OCI-LY1 (cell line): ENCODE results near the gene PTPRJ.

ENCODE experiments used
- H2AFZ ChIP-seq: fragments of 200-600 bp; sonication (generic), shearing (Covaris generic); 2 replicates; pipeline ENCODE4 v1.6.0; 2014; ENCODE audit warnings: antibody characterized with exemption, mild to moderate bottlenecking, low read length
- H3F3A ChIP-seq: fragments of 200-600 bp; sonication (generic), shearing (Covaris generic); 2 replicates; pipeline ENCODE4 v1.6.0; 2014; ENCODE audit warnings: mild to moderate bottlenecking, antibody characterized with exemption, low read length, moderate library complexity; ENCODE audit not compliant: insufficient read depth
- H3K27ac ChIP-seq: fragments of 200-600 bp; sonication (generic); 2 replicates; pipeline ENCODE4 v1.5.1; 2014; ENCODE audit warnings: low read length, mixed run types, mild to moderate bottlenecking, low read depth; ENCODE audit not compliant: poor library complexity, severe bottlenecking
- H3K27me3 ChIP-seq: fragments of 200-600 bp; sonication (generic); 2 replicates; pipeline ENCODE4 v1.6.0; 2014; ENCODE audit warnings: antibody characterized with exemption, mild to moderate bottlenecking, low read length, moderate library complexity; ENCODE audit not compliant: insufficient read depth
- H3K36me3 ChIP-seq: fragments of 200-600 bp; sonication (generic); 2 replicates; pipeline ENCODE4 v1.6.1; 2014; ENCODE audit warnings: mild to moderate bottlenecking, antibody characterized with exemption, low read length, moderate library complexity, mixed read lengths; ENCODE audit not compliant: insufficient read depth
- H3K4me1 ChIP-seq: fragments of 200-600 bp; sonication (generic); 2 replicates; pipeline ENCODE4 v1.5.1; 2014; ENCODE audit warnings: mild to moderate bottlenecking, low read length, moderate library complexity; ENCODE audit not compliant: insufficient read depth, severe bottlenecking
- H3K4me2 ChIP-seq: fragments of 200-600 bp; sonication (generic), shearing (Covaris generic); 2 replicates; pipeline ENCODE4 v1.6.1; 2014; ENCODE audit warnings: low read length
- H3K4me3 ChIP-seq: fragments of 200-600 bp; sonication (generic); 2 replicates; pipeline ENCODE4 v1.5.1; 2014; ENCODE audit warnings: low read length, low read depth, mild to moderate bottlenecking, mixed read lengths; ENCODE audit not compliant: poor library complexity, severe bottlenecking
- H3K79me2 ChIP-seq: fragments of 200-600 bp; shearing (Covaris generic); 2 replicates; pipeline ENCODE4 v1.6.1; 2016; ENCODE audit warnings: mixed run types, low read length, mixed read lengths; ENCODE audit not compliant: insufficient read depth
- H3K9ac ChIP-seq: fragments of 200-600 bp; sonication (generic), shearing (Covaris generic); 2 replicates; pipeline ENCODE4 v1.6.1; 2014; ENCODE audit warnings: mild to moderate bottlenecking, low read length, mixed read lengths
- H3K9me2 ChIP-seq: fragments of 200-600 bp; sonication (generic), shearing (Covaris generic); 2 replicates; pipeline ENCODE4 v1.6.1; 2014; ENCODE audit warnings: low read depth, mild to moderate bottlenecking, low read length, mixed read lengths
- H3K9me3 ChIP-seq: fragments of 200-600 bp; shearing (Covaris generic); 2 replicates; pipeline ENCODE4 v1.6.1; 2014; ENCODE audit warnings: low read length, mixed read lengths
- H4K20me1 ChIP-seq: fragments of 200-600 bp; sonication (generic), shearing (Covaris generic); 2 replicates; pipeline ENCODE4 v1.6.0; 2016; ENCODE audit warnings: mild to moderate bottlenecking, low read length; ENCODE audit not compliant: insufficient read depth
- CTCF ChIP-seq: fragments of 200-600 bp; sonication (generic), shearing (Covaris generic); IDR thresholded peaks from 2 replicates; pipeline ENCODE4 v1.5.1; 2017; ENCODE audit warnings: mild to moderate bottlenecking, antibody characterized with exemption, low read length, moderate library complexity, mixed read lengths
- EZH2 ChIP-seq: fragments of 200-600 bp; sonication (generic), shearing (Covaris generic); IDR thresholded peaks from 2 replicates; pipeline ENCODE4 v1.8.0; 2017; ENCODE audit warnings: borderline replicate concordance, mixed run types, mild to moderate bottlenecking, antibody characterized with exemption, low read length, moderate library complexity, mixed read lengths

The PTPRJ gene

GRCh38 chr11:48029681-48030290, 49.4 kb downstream of the PTPRJ start:
- Histone ChIP-seq H3K4me1 (peaks cover 100% of the 10 kb centered on the region), H3F3A (no peaks in the 10 kb centered on the region; the same call in 1 of the 2 replicates), H2AFZ (no peak overlapping the region), H3K4me2 (peak overlapping the region; percentile 11; the same call in 1 of the 2 replicates), H3K36me3 (peaks cover 42% of the 10 kb centered on the region; the same call in 1 of the 2 replicates), H3K9me2 (no peaks in the 10 kb centered on the region), H3K27ac (peak overlapping the region; percentile 96), H3K9ac (no peak overlapping the region; the same call in 1 of the 2 replicates), H4K20me1 (no peaks in the 10 kb centered on the region), H3K79me2 (peaks cover 67% of the 10 kb centered on the region), H3K4me3 (no peak overlapping the region), H3K9me3 (no peaks in the 10 kb centered on the region), H3K27me3 (no peaks in the 10 kb centered on the region)
- TF ChIP-seq CTCF (no peak), EZH2 (no peak)

- Histone ChIP-seq H3K9me2 (no peaks in the 10 kb centered on the region), H3F3A (no peaks in the 10 kb centered on the region; the same call in 1 of the 2 replicates), H3K27ac (peak overlapping the region; percentile 96), H3K9me3 (no peaks in the 10 kb centered on the region), H2AFZ (no peak overlapping the region), H3K4me2 (peak overlapping the region; percentile 67), H3K4me3 (peak overlapping the region; percentile 41), H4K20me1 (no peaks in the 10 kb centered on the region), H3K4me1 (peaks cover 100% of the 10 kb centered on the region), H3K79me2 (peaks cover 70% of the 10 kb centered on the region), H3K9ac (peak overlapping the region; percentile 46; the same call in 1 of the 2 replicates), H3K27me3 (no peaks in the 10 kb centered on the region), H3K36me3 (peaks cover 46% of the 10 kb centered on the region; the same call in 1 of the 2 replicates)
- TF ChIP-seq CTCF (no peak), EZH2 (no peak)
These were observed 51.2 kb downstream of the PTPRJ start for GRCh38 chr11:48031602-48032001.

- H3K4me1 ChIP-seq: peaks cover 100% of the 10 kb centered on the region
- H3K4me3 ChIP-seq: no peak overlapping the region
- no peak overlapping the region; the same call in 1 of the 2 replicates for H3K4me2 ChIP-seq
- TF ChIP-seq CTCF: no peak
- no peak for TF ChIP-seq EZH2
- no peaks in the 10 kb centered on the region for H3K9me3 ChIP-seq
- peaks cover 53% of the 10 kb centered on the region; the same call in 1 of the 2 replicates for H3K36me3 ChIP-seq
- no peak overlapping the region; the same call in 1 of the 2 replicates for H3K9ac ChIP-seq
- H3K9me2 ChIP-seq: no peaks in the 10 kb centered on the region
- no peaks in the 10 kb centered on the region; the same call in 1 of the 2 replicates for H3F3A ChIP-seq
- H2AFZ ChIP-seq: no peak overlapping the region
- peaks cover 77% of the 10 kb centered on the region for H3K79me2 ChIP-seq
- no peaks in the 10 kb centered on the region for H4K20me1 ChIP-seq
- no peaks in the 10 kb centered on the region for H3K27me3 ChIP-seq
- H3K27ac ChIP-seq: peak overlapping the region; percentile 96
These were observed 52.4 kb downstream of the PTPRJ start for GRCh38 chr11:48032721-48033120.
